HepG2 (cell line): Measurements from ENCODE around the gene LIN28A. TPM values are rescaled to one million over a fixed set of nuclear protein-coding genes. Genes with fewer than 3 reads are reported as not detected.

Source experiments
- AKAP8 ChIP-seq: sonication (generic); formaldehyde crosslinking; IDR thresholded peaks from 2 replicates; pipeline ENCODE4 v1.5.1; 2020; ENCODE audit warnings: mild to moderate bottlenecking, missing genetic modification reagents
- BCL6 ChIP-seq: IDR thresholded peaks from 2 replicates; pipeline ENCODE4 v1.6.1; 2016; ENCODE audit warnings: missing genetic modification reagents, missing compliant biosample characterization
- CENPX ChIP-seq: sonication (generic); formaldehyde crosslinking; IDR thresholded peaks from 2 replicates; pipeline ENCODE4 v1.9.0; 2021; ENCODE audit warnings: mild to moderate bottlenecking, missing genetic modification reagents, moderate library complexity
- CSRNP1 ChIP-seq: sonication (generic); formaldehyde crosslinking; IDR thresholded peaks from 2 replicates; pipeline ENCODE4 v1.8.1; 2023; ENCODE audit warnings: mild to moderate bottlenecking, missing genetic modification reagents
- DNMT3B ChIP-seq: conservative IDR thresholded peaks from 2 replicates; pipeline ENCODE4 v1.6.1; 2016; ENCODE audit warnings: missing biosample characterization, control low read depth
- FOSL1 ChIP-seq: sonication (generic); formaldehyde crosslinking; IDR thresholded peaks from 2 replicates; pipeline ENCODE4 v1.9.0; 2021; ENCODE audit warnings: missing genetic modification reagents, borderline replicate concordance
- FUBP1 ChIP-seq: sonication (generic); formaldehyde crosslinking; IDR thresholded peaks from 2 replicates; pipeline ENCODE4 v1.5.1; 2020; ENCODE audit warnings: missing genetic modification reagents, mild to moderate bottlenecking, borderline replicate concordance
- GLI4 ChIP-seq: sonication (generic); formaldehyde crosslinking; IDR thresholded peaks from 2 replicates; pipeline ENCODE4 v1.5.1; 2020; ENCODE audit warnings: missing genetic modification reagents, mild to moderate bottlenecking, moderate library complexity, borderline replicate concordance
- IRF1 ChIP-seq: sonication (generic); formaldehyde crosslinking; IDR thresholded peaks from 2 replicates; pipeline ENCODE4 v1.4.0; 2020; ENCODE audit warnings: low read depth, mild to moderate bottlenecking, missing genetic modification reagents
- JUND ChIP-seq: sonication (generic); formaldehyde crosslinking; IDR thresholded peaks from 2 replicates; pipeline ENCODE4 v1.8.0; 2022; ENCODE audit warnings: mild to moderate bottlenecking, missing genetic modification reagents
- MIXL1 ChIP-seq: IDR thresholded peaks from 2 replicates; pipeline ENCODE4 v1.6.1; 2016
- NCOA2 ChIP-seq: sonication (generic); formaldehyde crosslinking; IDR thresholded peaks from 2 replicates; pipeline ENCODE4 v1.8.0; 2022; ENCODE audit warnings: inconsistent platforms
- NFRKB ChIP-seq: fragments of 450-650 bp; IDR thresholded peaks from 2 replicates; pipeline ENCODE4 v1.6.1; 2017
- PHB2 ChIP-seq: fragments of 450-650 bp; IDR thresholded peaks from 2 replicates; pipeline ENCODE4 v1.6.1; 2018; ENCODE audit not compliant: partially characterized antibody
- SAP130 ChIP-seq: IDR thresholded peaks from 2 replicates; pipeline ENCODE4 v1.6.1; 2016; ENCODE audit warnings: low read depth
- SIN3B ChIP-seq: fragments of 150-350 bp; IDR thresholded peaks from 2 replicates; pipeline ENCODE4 v1.6.1; 2014; ENCODE audit warnings: low read length
- ZBTB2 ChIP-seq: sonication (generic); formaldehyde crosslinking; IDR thresholded peaks from 2 replicates; pipeline ENCODE4 v1.8.0; 2022; ENCODE audit warnings: low read depth, missing genetic modification reagents
- ZFP1 ChIP-seq: IDR thresholded peaks from 2 replicates; pipeline ENCODE4 v1.6.1; 2016
- ZFP82 ChIP-seq: sonication (generic); formaldehyde crosslinking; IDR thresholded peaks from 2 replicates; pipeline ENCODE4 v1.5.1; 2020; ENCODE audit warnings: mild to moderate bottlenecking, missing genetic modification reagents, borderline replicate concordance
- ZMAT5 ChIP-seq: sonication (generic); formaldehyde crosslinking; IDR thresholded peaks from 2 replicates; pipeline ENCODE4 v1.5.0; 2020; ENCODE audit warnings: mild to moderate bottlenecking, low read depth, missing genetic modification reagents, borderline replicate concordance
- ZNF10 ChIP-seq: sonication (generic); formaldehyde crosslinking; IDR thresholded peaks from 2 replicates; pipeline ENCODE4 v1.4.0; 2020; ENCODE audit warnings: mild to moderate bottlenecking, low read depth, missing genetic modification reagents, borderline replicate concordance
- ZNF256 ChIP-seq: sonication (generic); formaldehyde crosslinking; conservative IDR thresholded peaks from 2 replicates; pipeline ENCODE4 v1.4.0; 2020; ENCODE audit warnings: missing genetic modification reagents
- ZNF263 ChIP-seq: sonication (generic); formaldehyde crosslinking; IDR thresholded peaks from 2 replicates; pipeline ENCODE4 v1.4.0; 2020; ENCODE audit warnings: missing genetic modification reagents
- ZNF335 ChIP-seq: sonication (generic); formaldehyde crosslinking; IDR thresholded peaks from 2 replicates; pipeline ENCODE4 v1.4.0; 2020; ENCODE audit warnings: missing genetic modification reagents
- ZNF564 ChIP-seq: sonication (generic); formaldehyde crosslinking; IDR thresholded peaks from 2 replicates; pipeline ENCODE4 v1.8.1; 2023; ENCODE audit warnings: mild to moderate bottlenecking, missing genetic modification reagents
- ZNF790 ChIP-seq: sonication (generic); formaldehyde crosslinking; IDR thresholded peaks from 2 replicates; pipeline ENCODE4 v1.8.0; 2022; ENCODE audit warnings: missing genetic modification reagents, mild to moderate bottlenecking, borderline replicate concordance
- ZNF850 ChIP-seq: sonication (generic); formaldehyde crosslinking; conservative IDR thresholded peaks from 2 replicates; pipeline ENCODE4 v1.9.0; 2021; ENCODE audit warnings: mild to moderate bottlenecking, missing genetic modification reagents
- ZSCAN22 ChIP-seq: sonication (generic); formaldehyde crosslinking; IDR thresholded peaks from 2 replicates; pipeline ENCODE4 v1.4.0; 2020; ENCODE audit warnings: mild to moderate bottlenecking, missing genetic modification reagents
- polyA plus RNA-seq, 8 experiments: library from polyadenylated mRNA; depleted of rRNA in 3 of 8; stranded (reverse) in 7 of 8; unstranded in 1 of 8; fragments of >200 nt; fragmentation: Illumina TruSeq in 4 of 8; extraction: Trizol in 4 of 8; gene quantifications; 2 replicates each; pipeline versions ENCODE4 v1.2.1 to v1.2.3, GENCODE V29; 2011 to 2016; ENCODE audit warnings: low read depth in 4 of 8, missing spikeins in 1 of 8, mixed read lengths in 1 of 8; ENCODE audit not compliant: insufficient read depth in 1 of 8
- total RNA-seq, 5 experiments: library from RNA; depleted of rRNA; stranded (reverse); fragments of >200 nt; fragmentation: Illumina TruSeq; extraction: Trizol; gene quantifications; 2 replicates each; pipeline ENCODE4 v1.2.3, GENCODE V29; 2016; ENCODE audit warnings: low read depth in 1 of 5

LIN28A gene
- total and polyA plus RNA-seq, 2 of the 13 experiments (the other 11 are each of a cell fraction or from before 2014, with no cell fraction given): not detected

- TF ChIP-seq GLI4 (peak; percentile 100), ZMAT5 (peak; percentile 98), ZSCAN22 (CRISPR knock-in tag) (peak; percentile 94), ZFP1 (CRISPR knock-in tag) (peak; percentile 99), ZNF256 (CRISPR knock-in tag) (peak; percentile 100), NCOA2 (CRISPR knock-in tag) (peak; percentile 98), AKAP8 (CRISPR knock-in tag) (peak; percentile 98), ZNF263 (peak; percentile 96), FUBP1 (CRISPR knock-in tag) (peak; percentile 95; the same call in 1 of the 2 replicates), CSRNP1 (peak; percentile 100), CENPX (peak; percentile 96), FOSL1 (CRISPR knock-in tag) (peak; percentile 95), ZNF10 (peak; percentile 90; the same call in 1 of the 2 replicates), SAP130 (CRISPR knock-in tag) (peak; percentile 100), SIN3B (peak; percentile 72; the same call in 1 of the 2 replicates), ZFP82 (CRISPR knock-in tag) (peak; percentile 100), ZNF790 (CRISPR knock-in tag) (peak; percentile 100), DNMT3B (CRISPR knock-in tag) (peak; percentile 100), BCL6 (CRISPR knock-in tag) (peak; percentile 96), NFRKB (no peak), PHB2 (no peak), ZNF335 (CRISPR knock-in tag) (peak; percentile 98), ZBTB2 (CRISPR knock-in tag) (peak; percentile 97), ZNF564 (CRISPR knock-in tag) (peak; percentile 99), IRF1 (CRISPR knock-in tag) (peak; percentile 99), ZNF850 (peak; percentile 99), MIXL1 (CRISPR knock-in tag) (peak; percentile 100), JUND (CRISPR knock-in tag) (peak; percentile 84)
These were observed 2.0 kb upstream of the LIN28A start (continued) for GRCh38 chr1:26408604-26409003.
